HG03520 (cell line): ENCODE results near the gene CCDC91.
A peak's percentile ranks its signal among the peaks of the same experiment; 100 is the strongest.

ENCODE experiments used
- ATAC-seq: cut with Tn5 transposase; IDR thresholded peaks from one replicate; pipeline ENCODE4 v1.9.1; 2021; ENCODE audit warnings: mild to moderate bottlenecking, moderate library complexity; ENCODE audit not compliant: unreplicated experiment

Gene CCDC91

DNA sequence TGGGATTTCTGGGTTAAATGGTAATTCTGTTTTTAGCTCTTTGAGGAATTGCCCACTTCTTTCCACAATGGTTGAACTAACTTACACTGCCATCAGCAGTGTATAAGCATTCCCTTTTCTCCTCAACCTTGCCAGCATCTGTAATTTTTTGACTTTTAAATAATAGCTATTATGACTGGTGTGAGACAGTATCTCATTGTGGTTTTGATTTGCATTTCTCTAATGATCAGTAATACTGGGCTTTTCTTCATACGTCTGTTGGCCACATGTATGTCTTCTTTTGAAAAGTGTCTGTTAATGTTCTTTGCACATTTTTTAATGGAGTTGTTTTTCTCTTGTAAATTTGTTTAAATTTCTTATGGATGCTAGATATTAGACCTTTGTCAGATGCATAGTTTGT, 323.7 kb downstream of the CCDC91 start:
- ATAC-seq = no peak

DNA sequence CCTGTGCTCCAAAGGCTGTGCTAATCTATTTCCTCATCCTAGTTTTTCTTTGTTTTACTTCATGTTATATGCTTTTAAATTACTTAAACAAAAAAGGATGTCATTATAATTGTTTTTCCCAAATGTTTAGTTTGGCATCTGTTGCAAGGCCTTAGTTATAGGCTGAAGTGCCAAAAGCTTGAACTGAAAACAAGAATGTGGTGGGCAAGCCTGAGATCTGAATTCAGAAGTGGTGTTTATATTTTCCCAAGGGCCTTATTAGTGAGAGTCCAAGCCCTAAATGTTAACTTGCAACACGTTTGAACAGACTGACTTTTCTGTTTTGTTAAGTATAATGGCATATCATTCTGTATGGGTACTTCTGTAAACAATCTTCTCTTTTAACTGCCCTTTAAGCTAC, 326.8 kb downstream of the CCDC91 start:
- no peak for ATAC-seq

DNA sequence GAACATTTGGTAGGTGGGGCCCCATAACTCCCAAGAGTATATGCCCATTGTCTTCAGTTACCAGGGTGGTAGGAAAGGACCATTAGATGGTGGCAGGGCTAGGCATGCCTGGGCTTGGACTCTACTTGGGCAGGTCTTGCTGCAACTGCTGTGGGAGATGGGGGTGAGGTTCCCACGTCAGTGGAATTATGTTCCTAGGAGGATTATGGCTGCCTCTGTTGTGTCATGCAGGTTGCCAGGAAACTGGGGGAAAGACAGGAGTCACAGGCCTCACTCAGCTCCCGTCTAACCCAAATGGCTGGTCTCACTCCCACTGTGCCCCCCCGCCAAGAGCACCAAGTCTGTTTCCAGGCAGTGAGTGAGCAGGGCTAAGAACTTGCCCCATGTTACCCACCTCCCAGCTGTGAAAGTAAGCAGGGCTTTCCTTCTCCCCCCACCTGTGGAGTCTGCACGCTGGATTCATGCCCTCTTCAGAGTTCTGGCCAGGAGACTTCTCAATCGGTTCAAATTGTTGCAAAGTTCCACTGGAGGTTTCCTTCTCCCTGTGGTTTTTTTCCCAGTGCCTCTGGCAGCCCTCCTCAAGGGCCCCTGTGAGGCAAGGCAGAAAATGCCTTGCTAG, 337.5 kb downstream of the CCDC91 start:
- no peak for ATAC-seq

DNA sequence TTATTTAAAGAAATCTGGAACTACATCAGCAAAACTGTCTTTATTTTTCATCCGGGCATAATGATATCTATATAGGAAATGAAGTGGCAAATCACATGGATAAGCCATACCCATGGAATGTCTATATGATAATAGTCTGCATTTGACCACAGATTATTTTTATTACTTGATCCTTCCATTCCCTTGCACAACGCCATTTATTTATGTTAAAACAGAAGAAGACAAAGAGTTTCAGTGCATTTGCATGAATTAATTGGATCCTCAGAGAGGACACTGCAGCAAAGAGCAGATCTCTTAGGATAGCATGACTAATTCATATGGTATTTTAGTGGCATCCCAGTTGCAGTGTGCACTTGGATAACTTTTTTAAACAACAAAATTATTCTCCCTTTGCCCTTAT, 345.0 kb downstream of the CCDC91 start:
- ATAC-seq = no peak

DNA sequence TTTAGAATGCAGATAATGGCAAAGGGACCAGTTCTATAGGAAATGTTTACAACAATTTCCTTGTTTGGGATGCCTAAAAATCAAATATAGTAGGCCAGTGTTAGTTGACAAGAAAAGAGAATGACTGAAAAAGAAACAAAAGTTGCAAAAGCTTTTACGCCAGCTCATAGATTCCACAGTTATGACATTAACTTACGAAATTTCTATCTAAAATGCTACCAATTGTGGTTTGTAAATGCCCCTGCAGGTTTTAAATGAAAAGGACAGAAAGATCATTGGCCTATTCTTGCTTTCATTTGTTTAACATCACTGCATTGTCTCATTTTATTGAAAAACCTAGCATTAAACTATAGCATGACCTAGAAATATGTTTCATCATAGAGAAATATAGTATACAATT, 345.8 kb downstream of the CCDC91 start:
- ATAC-seq = no peak

DNA sequence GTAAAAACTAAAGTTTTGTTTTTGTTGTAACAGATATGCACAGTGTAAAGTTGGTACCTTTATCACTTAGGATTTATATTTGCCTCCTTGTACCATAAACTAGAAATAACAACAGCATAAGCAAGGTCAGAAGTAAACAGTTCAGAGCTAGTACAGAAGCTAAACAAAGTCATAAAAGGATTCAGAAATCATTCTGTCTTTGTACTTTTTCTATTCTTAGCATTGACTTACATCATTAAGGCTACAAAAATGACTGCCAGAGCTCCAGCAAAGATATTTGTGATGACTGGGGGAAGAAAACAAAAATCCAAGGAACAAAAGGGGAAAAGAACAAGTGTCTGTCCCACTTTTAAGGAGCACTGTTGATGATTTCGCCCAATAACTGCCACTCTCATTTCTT, 347.2 kb downstream of the CCDC91 start:
- ATAC-seq = no peak

DNA sequence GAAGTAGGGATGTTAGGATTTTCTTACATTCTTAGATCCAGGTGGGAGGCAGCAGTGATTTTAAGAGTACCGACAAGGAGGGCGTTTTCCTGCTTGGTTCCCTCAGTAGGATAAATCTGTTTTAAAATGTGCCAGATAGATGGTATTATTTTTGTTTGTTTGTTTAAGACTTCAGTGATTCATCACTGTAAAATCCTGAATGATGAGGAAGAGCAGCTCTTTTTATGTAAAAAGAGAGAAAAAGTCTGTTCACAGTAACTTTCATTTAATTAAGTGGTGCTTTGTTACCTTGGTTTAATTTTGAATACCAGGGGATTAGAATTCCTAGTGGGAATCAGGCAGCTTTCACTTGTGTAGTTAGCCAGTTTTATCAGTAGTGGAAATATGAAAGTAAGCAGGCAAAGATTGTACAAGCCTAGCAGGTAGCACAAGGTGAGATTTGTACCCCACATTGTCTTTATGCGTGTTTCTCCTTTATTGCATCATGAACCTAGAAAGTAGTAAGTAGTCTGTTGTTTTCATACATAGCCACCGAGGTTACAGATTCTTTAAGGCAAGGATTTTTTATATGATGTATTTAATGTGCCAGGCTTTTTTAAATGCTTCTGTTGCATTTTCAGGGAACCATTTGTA, 349.6 kb downstream of the CCDC91 start:
- no peak for ATAC-seq

DNA sequence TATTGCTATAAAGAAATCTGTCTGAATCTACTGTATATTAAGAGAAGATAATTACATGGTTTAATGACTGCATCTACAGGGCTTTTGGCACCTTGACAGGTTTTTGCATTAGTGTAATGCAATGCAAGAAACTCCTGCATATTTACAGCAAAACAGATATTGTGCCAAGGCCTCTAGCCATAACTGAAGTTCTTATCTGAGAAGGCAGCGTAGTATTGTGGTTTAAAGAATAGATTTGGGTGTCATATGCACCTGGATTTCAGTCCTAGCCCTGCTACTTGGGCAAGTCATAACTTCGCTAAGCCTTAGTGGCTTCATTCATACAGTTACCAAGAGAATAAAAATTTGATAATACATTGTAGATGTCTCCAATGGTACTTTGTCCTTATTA, 350.1 kb downstream of the CCDC91 start:
- no peak for ATAC-seq

DNA sequence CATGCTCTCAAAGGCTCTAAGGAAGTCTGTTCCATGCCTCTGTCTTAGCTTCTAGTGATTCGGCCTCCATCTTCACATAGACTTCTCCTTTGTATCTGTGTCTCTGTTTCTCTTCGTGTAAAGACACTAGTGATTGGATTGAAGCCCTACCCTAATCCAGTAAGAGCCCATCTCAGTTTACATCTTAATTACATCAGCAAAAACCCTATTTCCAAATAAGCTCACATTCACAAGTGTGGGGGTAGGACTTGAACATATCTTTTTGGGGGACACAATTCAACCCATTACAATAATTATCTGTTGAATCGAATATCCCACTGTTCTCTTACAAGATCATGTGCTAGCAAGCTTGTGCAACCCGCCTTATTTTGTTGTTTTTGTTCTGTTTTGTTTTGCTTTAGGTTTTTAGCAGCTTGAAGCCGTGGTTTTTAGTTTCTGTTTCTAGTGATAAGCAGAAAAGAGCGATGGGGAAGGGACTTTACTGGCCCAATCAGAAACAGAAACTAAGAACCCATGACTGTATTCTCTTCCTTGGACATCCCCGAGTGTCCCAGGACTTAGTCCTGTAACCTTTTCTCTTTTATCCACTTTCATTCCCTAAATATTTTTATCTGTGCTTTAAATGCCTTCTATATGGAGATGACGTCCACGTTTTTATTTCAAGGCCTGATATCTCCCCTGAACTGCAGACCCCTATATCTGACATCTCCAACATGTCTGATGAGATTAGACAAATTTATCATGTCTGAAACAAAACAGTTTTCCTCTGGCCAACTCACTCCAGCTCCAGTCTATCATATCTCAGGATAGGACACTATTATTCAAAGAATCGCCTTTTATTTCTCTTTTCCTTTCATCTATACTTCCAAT, 353.0 kb downstream of the CCDC91 start:
- peak; percentile 61 for ATAC-seq

DNA sequence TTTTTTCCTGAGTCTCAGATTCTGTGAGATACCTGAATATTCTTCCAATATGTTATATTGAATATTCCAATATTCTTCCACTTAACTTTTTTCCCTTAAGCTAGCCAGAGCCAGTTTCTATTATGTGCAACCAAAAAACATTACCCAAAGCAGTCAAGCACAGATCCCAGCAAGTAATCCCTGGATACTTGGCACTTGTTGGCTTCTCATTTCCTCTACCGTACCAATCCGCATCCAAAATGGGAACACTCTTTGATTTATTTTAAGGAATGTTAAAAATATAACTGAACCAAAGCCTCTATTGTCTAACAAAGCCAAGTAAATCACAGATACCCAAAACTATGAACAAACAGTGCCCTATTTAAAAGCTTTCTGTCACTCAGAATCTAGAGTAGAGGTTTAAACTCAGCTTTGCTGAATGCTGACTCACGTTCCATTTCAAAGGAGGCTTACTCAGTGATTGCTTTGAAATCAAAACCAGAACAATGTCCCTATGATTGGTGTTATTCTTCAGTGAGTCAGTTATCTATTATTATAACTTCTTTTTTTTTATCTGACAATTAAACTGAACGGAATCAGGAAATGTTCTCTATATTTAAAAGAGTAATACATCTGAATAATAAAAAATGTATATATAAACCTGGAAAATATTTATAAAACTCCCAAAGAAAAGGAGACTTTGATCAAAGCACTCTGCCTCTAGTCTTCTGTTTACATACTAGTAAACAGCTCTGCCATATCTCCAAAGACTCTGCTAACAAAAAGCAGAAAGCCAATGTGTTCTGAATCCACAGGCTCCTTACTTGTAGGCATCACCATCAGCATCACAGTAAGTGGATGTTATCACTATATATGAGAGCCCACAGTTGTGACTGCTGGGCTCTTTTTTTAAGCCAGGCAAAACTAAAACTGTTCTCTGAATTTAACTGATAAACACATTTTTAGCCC, 360.8 kb downstream of the CCDC91 start:
- ATAC-seq = no peak

DNA sequence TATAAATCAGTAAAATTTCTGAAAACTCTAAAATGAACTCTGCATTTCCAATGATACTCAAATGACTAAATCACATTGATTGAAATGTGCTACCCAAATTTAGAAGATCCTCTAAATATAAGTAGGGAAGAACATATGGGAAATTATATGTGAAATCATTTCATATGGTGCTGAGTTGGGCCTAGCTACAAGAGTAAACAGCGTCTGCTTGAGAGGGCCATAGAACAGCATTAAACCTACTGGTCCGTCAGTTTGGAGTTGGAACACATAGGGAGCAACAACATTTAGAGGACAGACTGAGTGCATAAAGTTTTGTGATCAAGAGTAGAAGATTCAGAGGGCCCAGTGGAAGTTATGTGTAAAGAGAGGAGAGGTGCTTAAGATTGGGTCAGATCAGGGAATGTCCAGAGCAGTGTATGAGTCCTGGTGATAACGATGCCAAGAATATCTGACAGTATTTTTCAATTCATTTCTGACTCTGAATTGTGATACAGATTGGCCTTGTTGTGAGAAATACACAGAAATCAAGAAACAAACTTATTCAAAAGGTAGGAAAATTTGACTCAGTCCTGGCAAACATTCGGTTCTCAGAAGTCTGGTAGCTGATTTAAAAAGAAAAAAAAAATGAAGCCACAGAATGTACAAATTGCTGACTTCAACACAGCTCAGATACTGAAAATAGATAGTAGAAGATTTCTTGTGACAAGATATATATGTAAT, 362.2 kb downstream of the CCDC91 start:
- ATAC-seq = no peak

DNA sequence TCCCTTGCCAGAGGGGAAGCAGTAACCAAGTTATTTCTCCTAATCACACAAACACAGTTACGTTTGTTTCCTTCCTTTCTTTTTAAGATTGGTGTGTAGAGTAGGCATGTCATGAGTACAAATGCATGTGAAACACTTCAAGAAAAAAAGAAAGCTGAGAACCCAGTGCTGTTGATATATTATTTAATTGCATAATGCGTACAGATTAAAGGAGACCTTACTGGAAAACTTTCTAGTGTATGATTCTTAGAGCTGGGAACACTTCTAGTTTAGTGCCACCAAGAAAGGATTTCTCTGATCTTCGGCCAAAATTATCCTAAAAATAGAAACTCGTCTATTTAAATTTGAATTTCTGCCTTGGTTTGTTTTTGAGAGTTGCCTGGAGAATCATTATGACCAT, 365.5 kb downstream of the CCDC91 start:
- no peak for ATAC-seq

DNA sequence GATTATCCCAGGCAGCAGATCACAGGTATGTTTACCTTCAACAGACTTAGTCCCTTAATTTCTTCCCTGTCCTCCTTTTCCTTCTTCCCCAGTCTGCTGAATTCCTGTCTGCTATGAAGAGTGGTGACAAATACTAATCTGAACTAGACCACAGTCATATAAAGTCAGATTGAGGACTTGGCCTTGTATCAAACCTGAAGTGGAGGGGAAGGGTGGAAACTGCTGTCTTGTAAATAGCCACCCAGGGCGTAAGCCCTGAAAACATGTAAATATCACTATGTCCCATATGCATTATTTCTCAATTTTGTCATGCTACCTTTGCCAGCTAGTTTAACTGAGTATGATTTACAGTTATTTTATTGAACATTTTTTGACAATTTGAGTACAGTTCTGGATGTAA, 368.0 kb downstream of the CCDC91 start:
- ATAC-seq = no peak

DNA sequence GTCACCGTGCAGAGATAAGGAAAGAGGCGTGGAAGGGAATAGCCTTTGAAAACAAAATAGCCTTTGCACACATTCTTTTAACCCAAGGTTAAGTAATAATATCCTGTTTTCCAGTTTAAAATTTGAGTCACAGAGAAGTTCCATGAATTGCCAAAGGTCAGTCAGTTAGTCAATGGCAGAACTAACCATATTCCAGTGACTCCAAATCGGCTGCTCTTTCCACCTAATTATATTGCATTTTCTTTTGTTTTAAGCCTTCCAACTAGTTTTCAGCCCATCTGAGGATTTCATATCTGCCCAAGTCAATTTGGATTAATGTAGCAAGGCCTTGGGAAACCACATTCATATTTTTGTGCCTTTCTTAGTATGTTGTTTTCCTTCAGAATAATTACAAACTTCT, 373.0 kb downstream of the CCDC91 start:
- no peak for ATAC-seq

DNA sequence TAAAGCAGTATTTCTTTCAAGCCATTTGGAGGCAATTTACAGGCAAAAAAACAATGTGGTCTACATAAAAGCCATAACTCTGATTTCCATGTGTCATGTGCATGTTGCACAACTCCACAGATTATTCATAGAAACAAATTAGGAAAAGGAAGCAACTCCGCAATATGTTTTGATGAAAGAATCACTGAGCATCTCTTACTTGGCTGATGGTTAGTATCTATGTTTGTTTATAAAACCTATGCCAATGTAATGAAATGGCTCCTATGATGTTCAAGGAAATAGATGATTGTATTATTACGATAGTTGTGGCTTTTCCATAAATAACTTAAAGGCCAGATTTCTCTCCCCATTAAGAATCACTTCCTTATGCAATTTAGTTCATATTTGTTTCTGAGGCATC, 373.7 kb downstream of the CCDC91 start:
- ATAC-seq = no peak

DNA sequence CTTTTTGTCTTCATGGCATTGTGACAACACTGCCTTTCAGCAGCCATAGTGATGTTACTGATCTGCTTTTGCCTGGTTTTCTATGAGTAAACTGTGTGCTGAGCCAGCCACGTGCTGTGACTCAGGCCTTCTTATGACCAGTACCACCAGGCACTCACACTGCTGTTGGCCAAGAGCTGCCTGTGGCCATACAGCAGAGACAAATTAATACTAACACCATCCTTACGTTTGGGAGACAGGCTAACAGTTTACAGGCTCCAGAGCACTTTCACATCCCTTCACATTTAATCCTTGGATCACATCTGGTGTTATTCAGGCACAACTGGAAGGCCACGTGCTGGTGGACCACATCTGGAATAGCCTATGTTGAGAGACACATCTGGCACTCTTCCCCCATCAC, 377.9 kb downstream of the CCDC91 start:
- ATAC-seq = no peak

DNA sequence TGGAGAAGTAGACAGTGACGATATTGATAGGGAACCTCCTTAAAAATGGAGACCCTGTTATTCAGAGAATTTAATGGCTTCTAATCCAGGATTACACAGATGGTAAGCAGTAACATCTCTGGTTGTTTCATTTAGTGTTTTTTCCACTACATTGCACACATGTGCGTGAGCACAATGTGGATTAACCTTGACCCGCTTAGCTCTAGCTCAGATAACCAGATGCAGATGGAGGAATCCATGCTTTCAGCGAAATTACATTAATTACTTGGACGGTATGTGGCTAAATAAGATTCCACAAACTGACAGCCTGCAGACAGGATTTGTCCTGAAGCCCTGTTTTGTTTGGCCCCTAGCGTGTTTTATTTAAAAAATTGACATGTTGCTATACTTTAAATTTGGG, 378.4 kb downstream of the CCDC91 start:
- ATAC-seq = no peak

DNA sequence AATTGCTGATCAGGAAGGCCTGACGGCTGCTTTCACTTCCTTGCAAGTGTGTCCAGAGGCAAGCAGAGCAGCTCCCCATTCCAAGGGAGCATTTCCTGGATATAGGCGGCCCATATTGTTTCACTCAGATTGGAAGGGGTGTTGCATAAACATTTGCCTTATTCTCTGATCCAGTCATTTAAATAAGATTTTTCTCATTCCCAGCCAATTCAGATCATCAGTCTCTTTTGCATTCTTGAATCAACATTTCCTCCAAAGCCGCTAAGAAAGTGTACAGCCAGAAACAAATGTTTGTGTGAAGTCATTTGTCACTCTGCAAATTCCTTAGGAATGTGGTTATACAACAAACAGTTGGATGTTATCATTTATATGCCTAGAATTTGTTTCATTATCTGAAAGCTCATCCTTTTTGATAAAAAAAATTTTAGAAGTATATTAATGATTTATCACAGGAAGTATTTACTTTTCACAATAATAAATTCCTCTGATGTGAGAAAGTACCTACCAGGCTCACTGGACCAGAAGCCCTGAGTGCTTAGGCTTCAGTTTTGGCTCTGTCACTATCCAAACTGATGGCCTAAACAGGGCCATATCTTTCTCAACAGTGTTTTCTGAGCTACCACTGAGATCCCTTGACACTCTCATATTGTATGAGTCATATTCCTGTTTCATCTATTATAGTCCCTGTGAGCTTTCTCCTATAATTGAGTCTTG, 379.6 kb downstream of the CCDC91 start:
- no peak for ATAC-seq

DNA sequence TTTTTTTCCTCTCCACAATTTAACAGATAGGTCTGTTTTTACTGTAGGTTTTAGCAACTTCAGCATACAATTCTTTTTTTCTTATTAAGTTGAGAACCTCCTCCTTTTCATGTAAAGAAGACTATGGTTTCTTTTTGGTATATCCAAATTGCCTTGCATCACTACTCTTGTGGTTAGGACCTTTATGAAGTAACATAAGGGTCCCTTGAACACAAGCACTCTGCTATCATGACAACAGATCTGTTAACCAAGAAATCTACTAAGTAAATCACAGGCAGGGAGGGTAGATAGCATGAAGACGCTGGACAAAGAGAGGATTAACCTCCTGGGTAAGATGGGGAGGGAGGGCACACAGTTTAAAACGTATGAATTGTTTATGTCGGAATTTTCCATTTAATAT, 380.6 kb downstream of the CCDC91 start:
- ATAC-seq = no peak
